HEK293T (cell line): ENCODE measurements around the gene ACSL6.

ENCODE experiments used
- CTCF ChIA-PET: fragments of 350-600 bp; formaldehyde crosslinking; extraction: SDS; loops from one replicate; lab custom pipeline; 2021; ENCODE audit warnings: antibody characterized with exemption, inconsistent platforms; lab: Yijun Ruan, JAX
- POLR2A ChIA-PET: fragments of 350-600 bp; formaldehyde crosslinking; extraction: SDS; loops from one replicate; lab custom pipeline; 2020; ENCODE audit warnings: antibody characterized with exemption, inconsistent platforms; lab: Yijun Ruan, JAX
- DNase-seq: peaks from one replicate; pipeline ENCODE4 v3.0.0; 2012; ENCODE audit warnings: mixed read lengths; ENCODE audit errors: extremely low spot score
- ARNT ChIP-seq: fragments of 450-650 bp; IDR thresholded peaks from 2 replicates; pipeline ENCODE4 v1.6.1; 2017; ENCODE audit warnings: mild to moderate bottlenecking
- BHLHE40 ChIP-seq: fragments of 450-650 bp; IDR thresholded peaks from 2 replicates; pipeline ENCODE4 v1.6.1; 2016; ENCODE audit warnings: mild to moderate bottlenecking, moderate library complexity, borderline replicate concordance
- CTBP1 ChIP-seq: fragments of 450-650 bp; IDR thresholded peaks from 2 replicates; pipeline ENCODE4 v1.6.1; 2016; ENCODE audit warnings: borderline replicate concordance
- ELF4 ChIP-seq: fragments of 450-650 bp; IDR thresholded peaks from 2 replicates; pipeline ENCODE4 v1.6.1; 2017; ENCODE audit warnings: antibody characterized with exemption
- FOXA1 ChIP-seq: fragments of 450-650 bp; IDR thresholded peaks from 2 replicates; pipeline ENCODE4 v1.6.1; 2016; ENCODE audit warnings: mild to moderate bottlenecking
- FOXK2 ChIP-seq: fragments of 450-650 bp; IDR thresholded peaks from 2 replicates; pipeline ENCODE4 v1.6.1; 2016; ENCODE audit warnings: mild to moderate bottlenecking
- FOXM1 ChIP-seq: fragments of 450-650 bp; IDR thresholded peaks from 2 replicates; pipeline ENCODE4 v1.6.1; 2017; ENCODE audit warnings: mild to moderate bottlenecking, borderline replicate concordance
- HDGF ChIP-seq: fragments of 450-650 bp; IDR thresholded peaks from 2 replicates; pipeline ENCODE4 v1.6.1; 2017; ENCODE audit warnings: antibody characterized with exemption, borderline replicate concordance
- L3MBTL2 ChIP-seq: fragments of 450-650 bp; conservative IDR thresholded peaks from 2 replicates; pipeline ENCODE4 v1.6.1; 2016; ENCODE audit warnings: mild to moderate bottlenecking
- LEF1 ChIP-seq: fragments of 450-650 bp; IDR thresholded peaks from 2 replicates; pipeline ENCODE4 v1.6.1; 2017; ENCODE audit warnings: mild to moderate bottlenecking, borderline replicate concordance
- NFRKB ChIP-seq: fragments of 450-650 bp; IDR thresholded peaks from 2 replicates; pipeline ENCODE4 v1.6.1; 2016; ENCODE audit warnings: mild to moderate bottlenecking, moderate library complexity
- PKNOX1 ChIP-seq: fragments of 450-650 bp; IDR thresholded peaks from 2 replicates; pipeline ENCODE4 v1.6.1; 2016
- SP1 ChIP-seq: fragments of 450-650 bp; IDR thresholded peaks from 2 replicates; pipeline ENCODE4 v1.6.1; 2017
- SUZ12 ChIP-seq: fragments of 450-650 bp; IDR thresholded peaks from 2 replicates; pipeline ENCODE4 v1.6.1; 2016; ENCODE audit warnings: mild to moderate bottlenecking
- TARDBP ChIP-seq: fragments of 450-650 bp; IDR thresholded peaks from 2 replicates; pipeline ENCODE4 v1.6.1; 2016
- ZNF384 ChIP-seq: fragments of 450-650 bp; IDR thresholded peaks from 2 replicates; pipeline ENCODE4 v1.6.1; 2016

Gene ACSL6

GRCh38 chr5:131953969-131954368 is 57.5 kb downstream of the ACSL6 start:
- DNase-seq: no peak
- ChIA-PET CTCF (no interaction called here), POLR2A (no interaction called here)
- TF ChIP-seq L3MBTL2 (no peak), SP1 (no peak), TARDBP (no peak), NFRKB (no peak), ELF4 (no peak), ZNF384 (no peak), FOXA1 (no peak), CTBP1 (no peak), LEF1 (no peak), FOXM1 (no peak), HDGF (no peak), PKNOX1 (no peak), SUZ12 (no peak), BHLHE40 (no peak), ARNT (no peak), FOXK2 (no peak)

DNA sequence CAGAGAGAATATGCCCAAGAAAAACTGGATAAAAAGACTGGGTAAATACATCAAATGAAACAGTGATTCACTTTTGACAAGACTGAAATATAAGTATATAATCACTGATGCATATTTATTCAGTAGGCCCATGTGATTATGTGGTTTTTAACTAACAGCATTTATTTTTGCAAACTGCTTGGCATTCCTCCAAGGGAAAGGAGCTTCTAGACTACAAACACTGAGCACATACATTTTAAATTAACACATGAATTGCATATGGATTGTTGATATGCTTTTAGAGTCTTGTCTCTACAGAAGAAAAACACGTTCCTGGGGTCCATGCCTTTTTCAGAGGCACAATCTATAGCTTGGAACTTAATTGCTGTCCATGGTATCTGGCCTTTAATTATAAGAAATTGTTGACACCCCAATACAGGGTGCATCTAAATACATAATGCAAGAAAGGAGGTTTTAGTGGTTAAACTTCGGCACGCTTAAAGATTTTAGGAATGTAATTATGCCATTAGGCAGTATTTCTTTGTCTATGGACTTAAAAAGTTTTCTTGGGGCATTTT is 59.1 kb downstream of the ACSL6 start:
- ChIA-PET CTCF (no interaction called here), POLR2A (no interaction called here)
- no peak for TF ChIP-seq LEF1
- TF ChIP-seq ELF4: no peak
- no peak for TF ChIP-seq L3MBTL2
- TF ChIP-seq CTBP1: no peak
- DNase-seq: no peak

DNA sequence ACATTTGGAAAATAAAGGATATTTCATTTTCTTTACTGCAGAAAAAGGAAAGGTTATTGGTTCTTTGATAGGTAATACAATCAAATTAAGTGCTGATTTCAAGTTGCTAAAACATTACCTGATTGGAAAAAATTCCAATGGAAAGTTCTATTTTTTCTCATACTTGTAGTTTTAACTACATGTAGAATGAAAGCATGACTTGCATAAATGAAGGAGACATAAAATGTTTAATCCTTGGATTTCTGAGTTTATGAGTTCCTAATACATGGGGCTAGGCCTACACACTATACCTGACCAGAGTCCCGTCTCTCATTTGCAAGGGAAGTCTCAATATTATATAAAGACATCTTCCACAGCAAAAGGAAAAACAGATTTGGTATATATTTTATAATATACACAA is 60.8 kb downstream of the ACSL6 start:
- no peak for TF ChIP-seq LEF1
- no peak for TF ChIP-seq CTBP1
- TF ChIP-seq TARDBP: no peak
- no peak for TF ChIP-seq PKNOX1
- no peak for TF ChIP-seq SUZ12
- TF ChIP-seq FOXA1: no peak
- no peak for TF ChIP-seq FOXK2
- ChIA-PET POLR2A (no interaction called here), CTCF (no interaction called here)
- no peak for DNase-seq

GRCh38 chr5:131947445-131947844 is 64.0 kb downstream of the ACSL6 start:
- POLR2A ChIA-PET: no interaction called here
- no peak for TF ChIP-seq SUZ12
- no peak for TF ChIP-seq ELF4
- TF ChIP-seq FOXA1: no peak
- DNase-seq: no peak
- CTCF ChIA-PET: interaction anchor here (0.6 kb wide), 1 partner anchor 15 kb away, joined by 3 read pairs; no protein-coding TSS in a partner anchor

DNA sequence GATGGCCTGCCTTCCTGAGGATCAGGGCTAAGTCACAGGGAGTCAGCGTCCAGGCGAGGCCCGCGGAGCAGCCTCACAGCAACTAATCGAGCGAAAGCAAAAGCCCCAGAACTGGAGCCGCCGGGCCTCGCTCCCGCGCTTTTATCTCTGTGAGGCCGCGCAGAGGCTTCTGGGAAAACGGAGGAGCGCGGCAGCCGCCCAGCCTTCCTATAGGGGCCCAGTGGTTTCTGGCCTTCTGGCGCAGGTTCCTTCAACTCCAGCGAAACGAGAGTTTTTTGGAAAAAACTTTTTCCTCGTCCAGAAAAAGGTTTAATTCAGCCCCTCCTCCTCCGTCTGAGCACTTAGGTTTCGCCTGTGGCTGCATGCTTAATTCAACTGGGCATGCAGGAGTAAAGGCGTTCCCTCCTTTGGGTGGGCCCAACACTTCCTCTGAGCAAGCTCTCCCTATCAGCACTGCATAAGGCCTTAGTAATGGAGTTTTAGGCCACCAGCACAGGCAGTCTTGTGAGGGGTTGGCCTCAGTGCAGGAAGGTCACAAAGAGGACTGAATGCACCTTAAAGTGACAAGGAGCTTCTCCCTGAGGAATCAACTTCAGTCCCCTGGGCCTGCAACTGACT is 65.8 kb downstream of the ACSL6 start, which contains the start of gene MEIKIN:
TSS of gene MEIKIN (minus strand) at position 113 of the 618 bp plus-strand sequence. CDS start 158 bp downstream, outside the sequence.
- ChIA-PET CTCF (interaction anchor here (1.0 kb wide), 1 partner anchor 9 kb away, joined by 3 read pairs; no protein-coding TSS in a partner anchor), POLR2A (no interaction called here)
- no peak for DNase-seq
- TF ChIP-seq LEF1 (no peak), HDGF (no peak), NFRKB (no peak), ZNF384 (no peak), FOXM1 (no peak), CTBP1 (no peak), L3MBTL2 (no peak), ARNT (no peak), PKNOX1 (no peak)

DNA sequence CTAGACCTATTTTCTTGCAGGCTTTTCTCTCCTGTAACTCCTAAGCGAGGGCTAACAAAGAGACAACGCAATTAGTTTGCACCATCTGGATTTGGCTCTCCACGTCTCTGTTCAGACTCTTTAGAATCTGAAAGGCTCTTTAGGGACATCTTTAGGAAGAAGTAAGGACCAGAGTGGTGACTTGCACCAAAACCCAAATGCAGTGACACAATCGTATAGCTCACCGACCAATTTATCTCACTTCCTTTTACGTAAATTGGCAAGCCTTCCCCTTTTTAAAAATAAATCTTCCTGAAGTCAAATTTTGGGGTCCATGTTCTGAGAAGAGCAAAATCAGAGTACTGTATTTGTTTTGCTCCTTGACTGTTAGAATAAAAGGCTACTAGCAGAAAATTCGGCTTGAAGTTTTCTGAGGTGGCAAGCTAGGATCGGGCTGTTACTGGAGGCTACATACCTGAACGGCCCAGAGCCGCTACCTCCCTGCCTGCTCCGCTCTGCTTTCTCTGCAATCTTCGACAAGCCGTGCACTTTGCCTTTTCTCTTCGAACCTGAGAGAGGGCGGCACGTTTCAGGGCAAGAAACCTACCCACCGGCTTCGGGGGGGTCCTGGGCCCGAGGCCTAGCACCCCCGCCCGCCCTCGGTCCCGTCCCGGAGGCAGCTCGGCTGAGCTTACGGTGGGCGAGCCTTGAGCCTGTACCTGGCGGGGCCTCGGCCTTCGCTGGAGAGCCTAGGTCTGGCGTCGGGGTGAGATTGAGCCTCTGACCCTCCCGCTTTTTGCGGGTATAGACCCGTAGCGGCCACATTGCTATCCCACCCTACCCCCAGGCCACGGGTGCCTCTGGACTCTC is 66.5 kb downstream of the ACSL6 start:
- TF ChIP-seq CTBP1 (no peak), FOXM1 (no peak), FOXA1 (no peak), NFRKB (no peak), BHLHE40 (no peak), ZNF384 (no peak), PKNOX1 (no peak), LEF1 (no peak), ARNT (no peak), SP1 (no peak), L3MBTL2 (no peak)
- ChIA-PET CTCF (no interaction called here), POLR2A (no interaction called here)
- DNase-seq: no peak
